Tibial nerve (tissue), 4 donors: ENCODE results near the gene GLA. TPM values are rescaled to one million over a fixed set of nuclear protein-coding genes. Genes with fewer than 3 reads are reported as not detected.
A peak's percentile ranks its signal among the peaks of the same experiment; 100 is the strongest.

Experiments used
- DNase-seq, 2 donors: peaks; one replicate each; pipeline ENCODE4 v3.0.0-alpha.2; 2019; ENCODE audit warnings: low spot score in 2 of 2
- H3K27ac ChIP-seq, 4 donors: fragments of 200-600 bp; sonication (generic) in 3 of 4; one replicate each; pipeline ENCODE4 v1.5.1; 2017 to 2019; ENCODE audit warnings: mild to moderate bottlenecking in 1 of 4
- H3K27me3 ChIP-seq, 2 donors: fragments of 200-600 bp; sonication (generic) in 1 of 2; one replicate each; pipeline versions ENCODE4 v1.5.1 to v1.6.0; 2017 to 2019
- H3K36me3 ChIP-seq, 3 donors: fragments of 200-600 bp; sonication (generic); one replicate each; pipeline ENCODE4 v1.5.1; 2018 to 2019
- H3K4me1 ChIP-seq, 4 donors: fragments of 200-600 bp; sonication (generic) in 3 of 4; one replicate each; pipeline ENCODE4 v1.5.1; 2017 to 2019
- H3K4me3 ChIP-seq, 4 donors: fragments of 200-600 bp; sonication (generic) in 3 of 4; one replicate each; pipeline ENCODE4 v1.5.1; 2017 to 2019; ENCODE audit warnings: mild to moderate bottlenecking in 1 of 4, moderate library complexity in 1 of 4
- H3K9me3 ChIP-seq, 4 donors: fragments of 200-600 bp; sonication (generic) in 3 of 4; one replicate each; pipeline ENCODE4 v1.5.1; 2017 to 2019
- CTCF ChIP-seq, 5 experiments: fragments of 200-600 bp in 3 of 5; fragments of 450-650 bp in 2 of 5; sonication (generic) in 3 of 5; IDR thresholded peaks; one replicate each; pipeline ENCODE4 v1.5.1; 2016 to 2019; ENCODE audit warnings: antibody characterized with exemption in 5 of 5, mild to moderate bottlenecking in 3 of 5, moderate library complexity in 2 of 5
- EP300 ChIP-seq, 2 donors: sonication (generic); formaldehyde crosslinking; IDR thresholded peaks; one replicate each; pipeline ENCODE4 v1.6.1; 2017; ENCODE audit warnings: antibody characterized with exemption in 2 of 2, mild to moderate bottlenecking in 1 of 2
- POLR2A ChIP-seq, 2 donors: fragments of 450-650 bp; IDR thresholded peaks; one replicate each; pipeline ENCODE4 v1.6.1; 2017; ENCODE audit warnings: antibody characterized with exemption in 2 of 2, mild to moderate bottlenecking in 2 of 2, moderate library complexity in 2 of 2
- WGBS, 2 donors: methylation state at CpG; one replicate each; pipeline ENCODE4 v1.1.5; 2018; 5-methylcytosine and 5-hydroxymethylcytosine counted together
- total RNA-seq, 4 donors: library from RNA; depleted of rRNA; stranded (reverse); fragments of >200 nt; gene quantifications; one replicate each; pipeline ENCODE4 v1.1.0, GENCODE V29; 2016

Gene GLA
- total RNA-seq, 4 donors from 2014 or later, result 18.1 to 20.1 (median 19.2) TPM

GRCh38 chrX:101362116-101362515, 45.6 kb downstream of the GLA start:
- Histone ChIP-seq H3K27me3 (peaks cover 0 to 10% of the 10 kb centered on the region in 2 donors), H3K4me3 (no peak overlapping the region), H3K9me3 (no peaks in the 10 kb centered on the region), H3K27ac (no peak overlapping the region), H3K4me1 (no peaks in the 10 kb centered on the region), H3K36me3 (no peaks in the 10 kb centered on the region)
- WGBS, 2 donors, result 80 to 88% methylated on average over 3 of the region's 3 CpGs
- TF ChIP-seq CTCF (IDR thresholded peaks at IDR 0.05) (no peak), POLR2A (IDR thresholded peaks at IDR 0.05) (no peak), EP300 (IDR thresholded peaks at IDR 0.05) (no peak)
- DNase-seq, result no peak

GRCh38 chrX:101360390-101360789, 47.3 kb downstream of the GLA start:
- Histone ChIP-seq H3K27ac (no peak overlapping the region), H3K27me3 (peaks cover 0 to 10% of the 10 kb centered on the region in 2 donors), H3K36me3 (no peaks in the 10 kb centered on the region), H3K4me3 (no peak overlapping the region), H3K9me3 (no peaks in the 10 kb centered on the region), H3K4me1 (no peaks in the 10 kb centered on the region)
- 64 to 77% methylated on average over 7 of the region's 7 CpGs for WGBS, 2 donors
- DNase-seq, result no peak
- no peak for TF ChIP-seq EP300 (IDR thresholded peaks at IDR 0.05)
- no peak for TF ChIP-seq POLR2A (IDR thresholded peaks at IDR 0.05)
- TF ChIP-seq CTCF (IDR thresholded peaks at IDR 0.05), result no peak

GRCh38 chrX:101359966-101360365, 47.8 kb downstream of the GLA start:
- H3K27me3 ChIP-seq, result peaks cover 0 to 10% of the 10 kb centered on the region in 2 donors
- no peaks in the 10 kb centered on the region for H3K36me3 ChIP-seq
- no peaks in the 10 kb centered on the region for H3K4me1 ChIP-seq
- no peaks in the 10 kb centered on the region for H3K9me3 ChIP-seq
- no peak overlapping the region for H3K4me3 ChIP-seq
- H3K27ac ChIP-seq, result no peak overlapping the region
- 45 to 62% methylated on average over 1 of the region's 1 CpG for WGBS, 2 donors
- DNase-seq, result no peak
- TF ChIP-seq POLR2A (IDR thresholded peaks at IDR 0.05) (no peak), EP300 (IDR thresholded peaks at IDR 0.05) (no peak), CTCF (IDR thresholded peaks at IDR 0.05) (no peak)

- Histone ChIP-seq H3K27me3 (peaks cover 0 to 10% of the 10 kb centered on the region in 2 donors), H3K9me3 (no peaks in the 10 kb centered on the region), H3K4me1 (no peaks in the 10 kb centered on the region), H3K36me3 (no peaks in the 10 kb centered on the region), H3K27ac (no peak overlapping the region), H3K4me3 (no peak overlapping the region)
- DNase-seq, result no peak
- 45 to 54% methylated on average over 5 of the region's 5 CpGs for WGBS, 2 donors
- TF ChIP-seq EP300 (IDR thresholded peaks at IDR 0.05) (no peak), CTCF (IDR thresholded peaks at IDR 0.05) (peak in 2 of 5 experiments; percentile 13 to 25), POLR2A (IDR thresholded peaks at IDR 0.05) (no peak)
These were observed 50.4 kb downstream of the GLA start for GRCh38 chrX:101357166-101357795.

- Histone ChIP-seq H3K9me3 (no peaks in the 10 kb centered on the region), H3K4me3 (peak overlapping the region; percentile 38 to 72 (median 66)), H3K4me1 (peaks cover 0 to 16% (median 0%) of the 10 kb centered on the region in 4 donors), H3K27me3 (peaks cover 0 to 3% of the 10 kb centered on the region in 2 donors), H3K36me3 (peaks cover 0 to 8% (median 0%) of the 10 kb centered on the region in 3 donors), H3K27ac (peak overlapping the region in 1 of 4 donors; percentile 93)
- DNase-seq, result no peak
- no peak for TF ChIP-seq EP300 (IDR thresholded peaks at IDR 0.05)
- TF ChIP-seq CTCF (IDR thresholded peaks at IDR 0.05), result no peak
- no peak for TF ChIP-seq POLR2A (IDR thresholded peaks at IDR 0.05)
- WGBS, 2 donors, result 15 to 41% methylated on average over 4 of the region's 4 CpGs
These were observed 58.5 kb downstream of the GLA start for GRCh38 chrX:101349193-101349562.
